NOMO-1 treated with DMSO at 0.1 percent for 48 hours (cell line): ENCODE results near the gene CFAP65.

Source experiments
- DNase-seq: peaks from one replicate; lab custom pipeline; 2025; ENCODE audit not compliant: unreplicated experiment; lab: John Stamatoyannopoulos, UW

The CFAP65 gene

DNA sequence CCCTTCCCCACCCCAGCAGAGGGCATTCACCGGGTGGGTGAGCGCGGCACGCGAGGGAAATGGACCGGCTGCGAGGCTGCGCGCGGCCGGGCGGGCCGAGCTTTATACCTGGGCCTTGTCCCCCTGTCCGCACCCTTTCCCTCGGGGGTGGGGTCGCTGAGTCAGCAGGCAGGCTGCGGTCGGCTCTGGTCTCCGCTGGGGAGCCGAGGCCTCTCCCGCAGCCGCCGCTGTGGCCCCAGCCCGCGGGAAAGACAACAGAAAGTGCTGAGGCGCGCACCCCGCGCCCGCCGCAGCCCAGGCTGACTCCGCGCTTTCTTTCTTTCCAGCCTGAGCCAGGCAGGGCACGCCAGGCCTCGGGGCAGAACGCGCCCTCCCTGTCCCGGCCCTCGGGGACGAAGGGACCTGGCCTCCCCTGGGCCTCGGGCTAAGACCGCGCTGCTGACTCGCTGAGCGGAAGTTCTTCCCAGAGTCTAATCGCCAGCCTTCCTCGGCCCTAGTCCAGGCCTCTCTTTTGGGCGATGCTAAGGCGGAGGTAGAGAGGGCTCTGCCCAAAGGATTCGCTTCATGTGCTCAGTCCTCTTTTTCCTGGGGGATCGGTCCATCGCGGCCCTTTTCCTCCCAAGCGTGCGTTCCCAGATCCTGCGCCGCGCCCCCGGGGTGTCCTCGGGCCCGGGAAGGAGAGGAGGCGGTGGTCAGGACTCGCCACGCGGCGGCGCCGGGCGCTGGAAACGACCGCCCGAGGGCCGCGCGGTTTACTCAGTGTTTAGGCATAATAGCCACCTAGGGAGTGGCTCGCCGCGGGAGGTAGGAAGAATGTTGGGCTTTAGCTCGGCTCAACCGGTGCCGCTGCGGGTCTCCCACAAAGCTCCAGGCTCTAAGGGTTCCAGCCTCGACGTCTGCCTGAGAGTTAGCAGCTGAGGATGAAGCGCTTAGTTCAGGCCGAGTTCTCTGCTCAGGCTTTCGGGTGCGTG lies 47.7 kb downstream of the CFAP65 start, which contains the start of gene CRYBA2:
TSS of gene CRYBA2 (minus strand) at position 78 of the 971 bp plus-strand sequence. CDS start 246 bp downstream, outside the sequence.
- DNase-seq, result no peak

DNA sequence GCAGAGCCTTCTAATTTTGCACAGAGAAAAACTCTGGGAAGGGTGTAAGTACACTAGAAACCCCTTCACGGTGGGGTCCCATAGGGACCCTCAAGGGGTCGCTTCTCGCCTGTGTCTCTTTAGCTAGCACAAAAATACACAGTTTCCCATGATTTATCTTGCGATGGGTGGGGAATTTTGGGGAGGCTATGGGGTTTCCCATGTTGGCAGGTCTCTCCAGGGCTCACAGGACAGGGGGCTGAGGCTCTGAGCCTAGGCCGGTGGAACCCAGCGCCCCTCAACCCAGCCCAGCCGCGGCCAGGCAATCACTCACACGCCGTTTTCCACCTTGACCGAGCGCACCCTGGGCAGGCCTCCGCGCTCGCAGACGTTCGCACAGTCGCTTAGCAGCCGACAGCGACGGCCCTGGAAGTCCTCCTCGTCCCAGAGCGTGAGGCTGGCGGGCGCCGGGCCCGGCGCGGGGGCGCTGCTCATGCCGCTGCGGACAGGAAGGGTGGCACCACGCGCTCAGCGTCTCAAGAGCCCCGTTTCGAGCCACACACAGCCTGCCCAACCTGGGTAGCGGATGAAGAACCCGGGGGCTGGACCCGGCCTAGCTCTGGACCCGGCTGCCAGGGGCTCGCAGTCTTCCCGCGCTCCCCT lies 48.5 kb downstream of the CFAP65 start:
- no peak for DNase-seq

DNA sequence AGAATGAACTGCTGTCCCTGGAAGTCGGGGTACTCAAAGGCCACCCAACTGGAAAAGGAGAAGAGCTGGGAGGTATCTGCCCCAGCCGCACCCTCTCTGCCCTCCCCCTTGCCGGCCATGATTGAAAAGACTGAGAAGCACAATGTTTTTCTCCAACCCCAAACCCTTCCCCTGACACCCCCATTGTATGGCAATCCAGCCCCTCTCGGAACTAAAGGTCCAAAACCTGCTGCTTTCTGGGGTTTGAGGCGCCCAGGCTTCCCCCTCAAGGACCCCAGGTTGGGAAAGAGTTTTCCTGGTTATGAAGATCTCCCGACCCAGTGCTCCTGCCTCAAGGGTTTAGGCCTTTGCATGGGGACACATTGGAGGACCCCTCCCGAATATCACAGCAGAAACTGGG lies 49.1 kb downstream of the CFAP65 start:
- no peak for DNase-seq

DNA sequence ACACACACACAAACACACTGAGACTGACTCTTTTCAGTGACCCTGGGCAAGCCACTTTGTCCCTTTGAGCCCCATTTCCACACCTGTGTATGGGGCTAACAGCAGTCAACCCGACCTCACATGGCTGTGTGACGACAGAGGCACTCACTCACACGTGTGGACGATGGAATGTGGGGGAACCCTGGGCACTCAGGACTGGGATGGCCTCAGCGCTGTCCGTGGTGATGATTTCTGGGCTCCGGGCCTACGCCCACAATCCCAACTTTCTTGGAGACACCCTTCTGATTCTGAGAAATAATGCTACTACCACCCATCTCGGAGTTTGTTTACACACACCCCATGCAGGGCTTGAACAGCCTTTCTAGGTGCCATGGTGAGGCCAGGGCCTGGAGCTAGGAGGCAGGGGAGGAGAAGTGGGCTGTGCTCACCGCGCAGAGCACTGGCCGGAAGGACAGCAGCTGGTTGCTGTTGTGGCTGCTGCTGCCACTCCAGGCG lies 49.6 kb downstream of the CFAP65 start:
- no peak for DNase-seq

DNA sequence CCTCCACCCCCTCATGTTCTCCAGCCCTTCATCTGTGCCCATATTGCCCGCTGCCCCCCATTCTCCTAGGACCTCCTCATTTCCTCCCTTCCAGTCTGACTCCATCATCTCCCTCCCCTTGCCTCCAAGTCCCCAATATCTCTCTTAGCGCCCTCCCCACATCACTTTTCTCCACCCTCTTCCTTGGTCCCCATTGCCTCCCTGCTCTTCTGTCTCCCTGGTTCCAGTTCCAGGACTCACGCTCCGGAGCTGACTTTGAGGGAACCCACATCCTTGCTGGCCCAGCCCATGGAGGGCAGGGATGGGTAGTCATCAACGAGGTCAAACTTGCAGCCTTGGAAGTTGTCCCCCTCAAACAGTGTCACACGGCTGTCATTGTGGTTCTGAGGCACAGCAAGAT lies 50.7 kb downstream of the CFAP65 start:
- DNase-seq, result no peak

DNA sequence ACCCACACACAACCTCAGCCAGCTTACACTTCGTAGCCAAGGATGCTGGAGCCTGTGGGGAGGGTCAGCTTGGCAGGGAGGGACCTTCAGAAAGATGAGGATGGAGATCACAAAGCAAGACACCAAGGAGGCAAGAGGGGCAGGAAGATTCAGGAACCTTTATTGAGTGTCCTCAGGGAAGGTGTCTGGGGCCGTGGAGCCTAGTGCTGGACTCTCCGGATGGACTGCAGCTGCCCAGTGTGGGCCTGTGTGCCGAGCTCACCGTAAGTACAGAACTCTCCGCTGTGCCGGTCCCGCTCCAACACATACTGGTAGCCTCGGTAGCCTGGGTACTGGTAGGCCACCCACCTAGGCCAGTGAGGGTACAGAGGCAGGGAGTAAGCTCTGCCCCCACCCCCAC lies 51.3 kb downstream of the CFAP65 start:
- no peak for DNase-seq

DNA sequence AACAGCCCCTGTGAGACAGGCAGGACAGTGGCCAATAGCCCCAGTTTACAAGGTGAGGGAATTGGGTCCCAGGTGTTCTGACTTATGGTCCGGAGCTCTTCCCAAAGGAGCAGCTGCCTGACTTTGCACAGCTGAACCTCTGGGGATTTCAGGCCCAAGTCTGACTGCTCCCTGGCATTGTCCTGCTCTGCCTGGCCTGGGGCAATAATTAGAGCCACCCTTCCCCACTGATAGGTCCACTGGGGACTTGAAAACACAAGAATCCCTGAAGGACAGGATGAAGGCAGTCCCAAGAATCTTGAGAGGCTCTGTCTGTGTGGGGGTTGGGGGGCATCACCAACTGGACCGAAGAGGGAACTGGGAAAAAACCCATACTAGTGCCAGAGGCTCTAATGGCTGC lies 52.7 kb downstream of the CFAP65 start:
- DNase-seq, result no peak

DNA sequence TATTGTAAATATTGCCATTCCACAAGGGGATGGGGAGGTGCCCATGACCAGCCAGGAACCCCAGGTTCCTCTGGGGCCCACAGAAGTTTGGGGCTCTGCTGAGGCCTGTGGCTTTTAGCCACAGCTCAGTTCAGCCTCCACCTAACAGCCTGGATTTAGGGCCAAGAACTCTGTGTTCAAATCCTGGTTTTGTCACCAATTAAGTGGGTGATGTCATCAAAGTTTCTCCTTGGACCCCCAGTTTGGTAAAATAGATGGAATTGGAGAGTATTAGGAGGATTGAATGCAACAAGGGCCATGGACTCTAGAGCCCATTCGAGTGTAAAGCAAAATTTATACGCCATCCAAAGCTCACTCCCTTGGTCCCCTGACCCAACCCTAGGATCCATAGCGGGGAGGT lies 53.2 kb downstream of the CFAP65 start:
- no peak for DNase-seq

DNA sequence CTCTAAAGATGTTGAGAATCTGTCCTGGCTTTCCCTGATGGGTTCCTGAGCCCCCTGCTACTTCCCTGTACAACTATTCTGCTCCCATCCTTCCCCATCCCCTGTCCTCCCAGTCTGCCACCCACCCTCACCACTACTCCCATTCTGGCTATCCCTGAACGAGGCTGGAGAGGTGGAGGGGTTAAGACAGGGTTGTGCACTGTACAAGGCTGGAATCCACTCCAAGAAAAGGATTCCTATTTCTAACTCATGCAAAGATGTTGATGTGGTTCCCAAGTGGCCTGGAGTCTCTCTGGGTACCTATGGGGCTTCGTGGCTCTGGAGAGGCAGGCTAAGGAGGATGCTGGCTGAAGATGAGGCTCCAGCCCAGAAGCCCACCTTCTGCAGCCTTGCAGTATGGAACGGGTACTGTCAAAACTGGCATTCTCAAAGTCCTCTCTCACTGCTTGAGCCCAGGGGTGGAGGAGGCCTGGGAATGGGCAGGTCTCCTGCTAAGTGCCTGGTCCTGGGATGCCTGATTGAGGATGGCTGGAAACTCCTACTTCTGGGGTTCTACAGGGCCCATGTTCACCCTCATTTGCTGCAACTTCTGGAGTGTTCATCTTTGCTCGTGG lies 55.1 kb downstream of the CFAP65 start:
- DNase-seq, result no peak

DNA sequence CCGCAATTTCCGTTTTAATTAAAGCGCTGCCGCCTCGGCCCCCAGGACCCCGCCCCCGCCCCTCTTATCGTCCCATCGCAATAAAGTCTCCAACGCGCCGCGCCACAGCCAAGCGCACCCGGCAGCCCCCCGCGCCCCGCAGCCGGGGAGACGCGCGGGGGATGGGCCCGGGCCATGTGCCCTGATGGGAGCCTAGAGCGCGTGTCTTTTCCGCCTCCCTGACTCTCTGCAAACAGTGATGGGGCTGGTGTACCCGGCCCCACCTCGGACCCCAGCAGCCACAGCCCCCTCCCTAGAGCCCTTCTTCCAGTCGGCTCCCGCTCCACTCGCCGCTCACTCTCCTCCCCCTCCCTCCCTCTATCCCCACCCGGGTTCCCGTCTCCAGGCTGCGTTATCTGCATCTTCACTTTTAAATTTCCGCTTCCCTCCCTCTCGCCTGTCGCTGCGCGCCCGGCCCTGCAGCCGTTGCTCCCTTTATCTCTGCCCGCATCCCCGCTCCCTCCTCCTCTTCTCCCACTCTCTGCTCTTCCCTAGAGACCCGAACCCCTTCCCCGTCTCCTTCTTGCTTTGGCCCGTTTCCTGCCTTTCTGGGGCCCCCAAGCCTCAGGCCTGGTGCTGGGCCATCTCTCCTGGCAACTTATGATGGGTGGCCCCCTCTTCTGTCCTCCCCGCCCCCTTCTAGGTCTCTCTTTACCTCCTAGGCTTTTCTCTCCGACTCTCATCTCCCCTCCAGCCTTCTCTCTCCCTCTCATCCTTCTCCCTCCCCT lies 55.8 kb downstream of the CFAP65 start:
- DNase-seq, result no peak

DNA sequence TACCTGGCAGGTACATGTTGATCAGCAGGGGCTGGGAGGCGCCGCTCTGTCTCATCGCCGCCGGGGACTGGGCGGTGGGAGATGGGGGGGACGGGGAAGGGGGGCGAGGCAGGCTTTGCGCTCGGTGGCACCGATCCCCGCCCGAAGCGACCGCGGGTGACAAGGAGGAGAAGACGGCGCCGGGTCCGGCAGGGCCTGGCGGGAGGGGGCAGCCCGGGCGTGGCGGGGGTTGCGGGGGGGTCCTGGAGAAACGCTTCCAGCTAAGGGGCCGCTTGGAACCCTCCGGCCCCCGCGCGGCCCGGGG lies 56.3 kb downstream of the CFAP65 start, which contains the start of gene FEV:
TSS of gene FEV (minus strand) at position 164 of the 304 bp plus-strand sequence. CDS start at position 55, 109 bp downstream.
- no peak for DNase-seq

DNA sequence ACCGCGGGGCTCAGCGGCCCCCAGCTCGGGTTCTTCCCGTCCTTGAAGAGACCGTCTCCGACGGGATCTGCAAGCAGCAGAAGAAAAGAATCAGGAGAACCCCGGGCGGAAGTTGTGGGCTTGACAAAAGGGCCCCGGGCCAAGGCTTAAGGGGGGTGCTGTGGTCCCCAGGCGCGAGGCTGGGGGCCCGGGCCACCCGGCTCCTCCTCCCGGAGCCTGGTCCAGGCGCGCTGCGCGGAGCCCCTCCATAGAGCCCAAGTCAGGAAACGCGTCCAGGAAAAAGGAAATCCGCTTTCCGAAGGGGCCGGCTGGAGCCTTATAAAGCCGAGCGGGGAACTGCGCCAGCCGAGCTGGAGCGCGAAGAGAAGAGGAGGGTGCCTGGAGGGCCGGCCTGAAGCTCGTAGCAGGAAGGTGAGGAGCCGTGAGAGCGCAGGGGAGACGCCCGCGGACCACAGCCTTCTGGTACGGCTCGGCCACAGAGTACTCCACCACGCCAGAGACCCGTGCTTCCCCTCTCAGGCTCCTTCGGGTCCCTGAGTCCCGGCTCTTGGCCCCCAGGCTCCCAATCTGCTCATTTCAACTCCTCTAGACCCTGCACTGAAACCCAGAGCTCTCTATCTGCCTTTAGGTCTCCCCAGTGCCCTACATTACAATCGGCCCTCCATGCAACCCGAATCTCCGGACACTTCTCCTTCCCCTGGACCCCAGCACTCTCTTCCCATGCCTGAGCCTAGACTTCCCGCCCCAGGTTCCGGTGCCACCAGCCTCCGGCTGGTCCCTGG lies 56.9 kb downstream of the CFAP65 start:
- no peak for DNase-seq

DNA sequence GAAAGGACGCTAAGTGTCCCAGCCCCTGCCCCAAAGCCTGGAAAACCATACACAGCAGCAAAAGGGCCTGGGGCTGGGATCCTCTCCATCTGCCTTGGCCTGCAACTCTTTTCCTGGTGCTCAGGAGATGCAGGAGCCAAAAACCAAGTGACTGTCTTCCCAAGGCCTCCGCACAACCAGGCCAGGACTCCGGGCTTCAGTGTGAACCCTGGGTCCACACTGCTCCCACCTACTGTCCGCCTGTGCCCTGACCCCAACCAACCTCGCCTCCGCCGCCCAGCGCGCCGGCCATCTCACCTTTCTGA lies 57.4 kb downstream of the CFAP65 start:
- DNase-seq, result no peak

DNA sequence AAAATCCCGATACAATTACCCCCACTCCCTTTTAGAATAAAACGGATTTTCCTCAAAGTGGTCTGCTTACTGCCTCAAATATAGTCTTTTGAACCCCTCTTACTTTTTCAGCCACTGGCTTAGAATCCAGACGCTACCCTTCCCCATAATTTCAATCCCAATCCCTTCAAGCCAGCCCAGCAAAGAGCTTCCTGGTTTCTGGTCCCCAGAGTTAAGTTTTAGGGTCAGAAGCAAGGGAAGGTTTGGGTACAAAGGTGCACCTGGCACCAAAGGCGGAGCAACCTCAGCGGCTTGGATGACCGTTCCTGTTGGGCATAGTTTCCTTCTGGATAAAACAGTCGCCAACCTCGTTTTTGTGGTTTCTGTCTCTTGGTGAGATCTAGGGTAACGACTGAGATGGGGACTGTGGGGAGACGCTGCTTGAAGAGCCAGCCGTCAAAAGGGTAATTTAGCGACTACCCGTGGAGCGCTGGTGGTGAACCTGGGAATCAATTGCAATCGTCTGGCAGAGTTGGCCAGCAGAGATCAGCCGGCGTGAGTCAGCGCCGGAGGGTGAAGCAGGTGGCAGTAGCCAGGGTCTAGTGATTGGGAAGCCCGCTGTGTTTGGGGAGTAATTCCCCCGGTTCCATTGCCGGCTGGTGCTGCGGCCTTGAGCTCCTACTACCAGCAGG lies 57.9 kb downstream of the CFAP65 start:
- no peak for DNase-seq

DNA sequence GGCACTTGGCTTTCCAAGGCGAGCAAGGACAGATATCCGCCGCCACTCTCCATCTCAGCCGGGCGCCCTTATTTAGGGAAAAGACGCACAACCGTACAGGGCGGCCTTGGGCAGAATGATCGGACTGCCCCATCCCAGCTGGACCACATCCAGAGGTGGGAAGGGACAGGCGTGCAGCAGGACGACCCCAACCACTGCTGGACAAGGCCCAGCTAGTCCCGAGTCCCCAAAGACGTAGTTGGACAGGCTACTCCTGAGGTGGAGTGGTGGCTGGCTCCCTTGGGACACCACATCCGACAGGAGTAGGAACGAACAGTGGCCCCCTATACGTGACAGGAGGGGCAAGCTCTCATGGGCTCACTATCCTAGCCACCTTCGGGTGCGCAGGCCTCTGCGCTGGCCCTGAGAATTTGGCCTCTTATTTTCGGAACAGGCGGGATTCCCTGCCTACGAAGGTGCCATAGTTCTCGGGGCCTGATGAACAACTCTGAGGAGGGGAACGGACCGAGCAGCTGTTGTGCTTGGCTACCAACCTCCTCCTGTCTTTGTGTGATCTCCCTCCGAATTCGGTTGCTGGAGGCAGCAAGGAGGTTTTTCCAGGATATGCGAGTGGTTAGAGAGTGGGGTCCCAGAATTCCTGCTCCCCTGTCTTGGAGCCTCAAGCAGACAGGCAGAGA lies 58.6 kb downstream of the CFAP65 start:
- no peak for DNase-seq

DNA sequence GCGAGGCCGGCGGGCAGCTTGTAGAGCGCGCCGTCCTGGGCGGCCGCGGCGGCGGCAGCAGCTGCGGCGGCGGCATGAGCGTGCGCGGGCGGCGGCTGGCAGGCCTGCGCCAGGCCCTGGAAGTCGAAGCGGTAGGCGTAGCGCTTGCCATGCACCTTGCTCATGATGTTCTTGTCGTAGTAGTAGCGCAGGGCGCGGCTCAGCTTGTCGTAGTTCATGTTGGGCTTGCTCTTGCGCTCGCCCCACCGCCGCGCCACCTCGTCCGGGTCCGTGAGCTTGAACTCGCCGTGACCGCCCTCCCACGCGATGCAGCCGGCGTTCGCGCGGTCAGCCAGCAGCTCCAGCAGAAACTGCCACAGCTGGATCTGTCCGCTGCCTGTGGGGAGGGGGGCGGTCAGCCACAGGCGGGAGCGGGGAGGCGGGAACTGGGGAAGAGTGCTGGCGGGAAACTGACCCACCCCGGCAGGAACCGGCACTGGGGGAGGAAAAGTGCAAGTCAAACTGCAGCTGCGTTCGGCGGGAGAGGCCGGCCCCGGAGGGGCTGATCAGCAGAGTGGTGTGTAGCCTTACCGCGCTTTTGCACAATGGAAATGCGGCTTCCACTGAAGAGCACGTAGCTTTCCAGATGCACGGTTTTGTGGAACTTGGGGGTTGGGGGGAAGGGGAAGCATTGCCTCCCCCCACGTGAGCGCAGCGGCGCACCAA lies 59.3 kb downstream of the CFAP65 start:
- DNase-seq, result no peak

DNA sequence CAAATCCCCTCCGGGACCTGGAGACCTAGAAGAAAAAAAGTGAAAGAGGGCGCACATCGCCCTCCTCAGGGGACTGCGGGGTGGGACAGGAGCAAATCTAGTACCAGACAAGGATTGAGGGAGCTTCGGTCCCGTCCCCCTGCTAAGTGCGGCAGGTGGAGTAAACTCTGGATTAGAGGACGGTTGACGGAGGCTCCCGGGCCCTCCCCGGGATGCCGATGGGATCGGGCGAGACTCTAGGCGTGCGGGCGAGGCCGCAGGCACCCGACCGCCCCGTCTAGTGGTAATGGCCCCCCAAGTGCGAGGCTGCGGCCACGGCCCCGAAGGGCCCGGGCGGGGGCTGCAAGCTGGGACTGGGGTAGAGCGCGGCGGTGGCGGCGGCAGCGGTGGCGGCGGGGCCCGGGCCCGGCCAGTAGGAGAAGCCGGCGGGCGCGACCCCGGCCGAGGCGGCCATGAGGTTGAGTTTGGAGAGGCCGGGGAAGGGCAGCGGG lies 59.9 kb downstream of the CFAP65 start:
- no peak for DNase-seq

DNA sequence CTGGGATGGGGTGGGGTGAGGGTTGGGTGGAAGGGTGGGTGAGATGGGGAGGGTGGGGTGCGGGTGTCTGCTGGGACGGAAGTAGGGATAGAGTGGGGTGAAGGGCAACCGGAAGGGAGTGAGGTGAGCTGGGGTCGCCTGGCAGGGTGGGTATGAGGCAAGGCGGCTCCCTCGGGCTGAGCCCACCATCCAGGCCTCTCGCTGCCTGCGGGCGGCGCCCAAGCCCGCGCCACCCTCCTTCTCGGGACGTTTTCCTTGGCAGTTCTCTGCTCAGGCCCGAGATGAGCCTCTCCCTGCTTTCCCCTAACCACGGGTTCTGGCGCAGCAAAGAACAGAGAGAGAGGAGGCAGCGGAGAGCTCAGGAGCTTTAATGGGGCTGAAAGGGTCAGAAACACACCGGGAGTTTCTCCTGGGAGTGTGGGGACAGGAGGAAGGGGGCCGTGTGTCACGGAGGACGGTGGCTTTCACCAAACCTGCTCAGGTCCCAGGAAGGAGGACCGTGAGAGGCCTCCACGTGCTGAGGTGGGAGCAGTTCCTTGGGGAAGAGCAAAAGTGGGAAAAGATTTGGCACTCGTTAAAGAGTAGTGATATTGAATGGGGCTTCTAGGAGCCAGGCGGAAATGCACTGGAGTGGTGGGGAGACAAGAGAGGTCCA lies 60.5 kb downstream of the CFAP65 start:
- DNase-seq, result no peak
